HL-60 (cell line): Measurements from ENCODE around the gene STAT4.

Source experiments
- DNase-seq, 2 experiments: peaks; one replicate each; pipeline ENCODE4 v3.0.0-alpha.2; 2010 to 2020; ENCODE audit warnings: low read depth in 1 of 2, low spot score in 1 of 2
- H3K27ac ChIP-seq: fragments of 250-450 bp; sonication (Bioruptor Pico); replicated peaks from 2 replicates; pipeline ENCODE4 v1.5.1; 2020; ENCODE audit warnings: mild to moderate bottlenecking, moderate library complexity
- H3K27me3 ChIP-seq: fragments of 250-450 bp; sonication (Bioruptor Pico); 2 replicates; pipeline ENCODE4 v1.5.1; 2021; ENCODE audit warnings: mild to moderate bottlenecking, moderate library complexity; ENCODE audit not compliant: insufficient read depth, poor library complexity, severe bottlenecking
- H3K4me3 ChIP-seq: replicated peaks from 2 replicates; pipeline ENCODE4 v1.5.1; 2011; ENCODE audit warnings: mild to moderate bottlenecking, control low read depth, low read length; ENCODE audit not compliant: insufficient read depth
- GABPA ChIP-seq: IDR thresholded peaks from 2 replicates; pipeline ENCODE4 v1.6.1; 2012; ENCODE audit warnings: low read depth
- POLR2AphosphoS5 ChIP-seq: IDR thresholded peaks from 2 replicates; pipeline ENCODE4 v1.6.1; 2012; ENCODE audit warnings: low read depth
- SPI1 ChIP-seq: IDR thresholded peaks from 2 replicates; pipeline ENCODE4 v1.6.1; 2012; ENCODE audit warnings: low read depth, mild to moderate bottlenecking, borderline replicate concordance
- TF ChIP-seq, protein P1 (sequence below): IDR thresholded peaks from 2 replicates; pipeline ENCODE4 v1.6.1; 2012; ENCODE audit warnings: low read depth; ENCODE audit not compliant: insufficient replicate concordance
- TF ChIP-seq, protein P2 (sequence below): IDR thresholded peaks from one replicate; pipeline ENCODE4 v1.5.1; 2011; ENCODE audit warnings: low read length, control low read depth, inconsistent platforms; ENCODE audit not compliant: insufficient read depth

STAT4 gene

DNA sequence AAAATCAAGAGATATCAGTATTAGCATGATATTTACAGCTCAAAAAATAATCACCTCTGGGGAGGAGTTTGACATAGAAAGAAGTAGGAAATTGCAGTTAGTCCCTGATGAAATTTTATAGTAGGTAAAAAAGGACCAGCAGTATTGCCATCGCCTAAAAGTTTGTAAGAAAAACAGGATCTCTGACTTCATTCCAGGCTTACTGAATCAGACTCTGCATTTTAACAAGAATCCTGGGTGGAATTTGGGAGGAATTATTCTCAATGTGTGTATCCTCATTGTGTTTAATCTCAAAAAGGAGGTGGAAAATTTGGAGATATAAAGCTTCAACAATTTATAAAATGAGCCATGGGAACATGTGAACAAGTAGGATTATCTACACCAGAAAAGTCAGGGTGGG, 105.7 kb downstream of the STAT4 start:
- no peak overlapping the region for H3K27ac ChIP-seq

DNA sequence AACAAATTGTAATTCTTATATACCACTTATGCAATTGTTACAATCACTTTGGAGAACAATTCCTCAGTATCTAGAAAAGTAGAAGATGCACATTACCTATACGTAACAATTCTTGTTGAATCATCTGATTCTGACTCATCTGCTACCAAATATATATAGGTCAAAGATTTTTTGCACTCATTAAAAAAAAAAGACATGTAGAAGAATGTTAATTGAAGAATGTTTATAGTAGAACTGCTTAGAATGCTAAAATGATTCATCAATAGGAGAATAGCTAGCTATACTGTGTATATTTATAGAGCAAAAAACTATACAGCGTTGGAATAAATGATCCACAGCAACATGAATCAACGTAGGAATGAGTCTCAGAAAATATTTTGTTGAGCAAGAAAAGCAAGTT, 107.4 kb downstream of the STAT4 start:
- Histone ChIP-seq H3K27ac (no peak overlapping the region), H3K4me3 (no peak overlapping the region), H3K27me3 (no peaks in the 10 kb centered on the region)
- no peak for DNase-seq
- no peak for TF ChIP-seq POLR2AphosphoS5
- TF ChIP-seq, protein P1, sequence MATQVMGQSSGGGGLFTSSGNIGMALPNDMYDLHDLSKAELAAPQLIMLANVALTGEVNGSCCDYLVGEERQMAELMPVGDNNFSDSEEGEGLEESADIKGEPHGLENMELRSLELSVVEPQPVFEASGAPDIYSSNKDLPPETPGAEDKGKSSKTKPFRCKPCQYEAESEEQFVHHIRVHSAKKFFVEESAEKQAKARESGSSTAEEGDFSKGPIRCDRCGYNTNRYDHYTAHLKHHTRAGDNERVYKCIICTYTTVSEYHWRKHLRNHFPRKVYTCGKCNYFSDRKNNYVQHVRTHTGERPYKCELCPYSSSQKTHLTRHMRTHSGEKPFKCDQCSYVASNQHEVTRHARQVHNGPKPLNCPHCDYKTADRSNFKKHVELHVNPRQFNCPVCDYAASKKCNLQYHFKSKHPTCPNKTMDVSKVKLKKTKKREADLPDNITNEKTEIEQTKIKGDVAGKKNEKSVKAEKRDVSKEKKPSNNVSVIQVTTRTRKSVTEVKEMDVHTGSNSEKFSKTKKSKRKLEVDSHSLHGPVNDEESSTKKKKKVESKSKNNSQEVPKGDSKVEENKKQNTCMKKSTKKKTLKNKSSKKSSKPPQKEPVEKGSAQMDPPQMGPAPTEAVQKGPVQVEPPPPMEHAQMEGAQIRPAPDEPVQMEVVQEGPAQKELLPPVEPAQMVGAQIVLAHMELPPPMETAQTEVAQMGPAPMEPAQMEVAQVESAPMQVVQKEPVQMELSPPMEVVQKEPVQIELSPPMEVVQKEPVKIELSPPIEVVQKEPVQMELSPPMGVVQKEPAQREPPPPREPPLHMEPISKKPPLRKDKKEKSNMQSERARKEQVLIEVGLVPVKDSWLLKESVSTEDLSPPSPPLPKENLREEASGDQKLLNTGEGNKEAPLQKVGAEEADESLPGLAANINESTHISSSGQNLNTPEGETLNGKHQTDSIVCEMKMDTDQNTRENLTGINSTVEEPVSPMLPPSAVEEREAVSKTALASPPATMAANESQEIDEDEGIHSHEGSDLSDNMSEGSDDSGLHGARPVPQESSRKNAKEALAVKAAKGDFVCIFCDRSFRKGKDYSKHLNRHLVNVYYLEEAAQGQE: no peak

More for the DNA sequence above, 105.7 kb downstream of the STAT4 start:
- no peak for DNase-seq
- no peak overlapping the region for H3K4me3 ChIP-seq
- no peak for TF ChIP-seq GABPA
- TF ChIP-seq POLR2AphosphoS5: no peak
- TF ChIP-seq, protein P2, sequence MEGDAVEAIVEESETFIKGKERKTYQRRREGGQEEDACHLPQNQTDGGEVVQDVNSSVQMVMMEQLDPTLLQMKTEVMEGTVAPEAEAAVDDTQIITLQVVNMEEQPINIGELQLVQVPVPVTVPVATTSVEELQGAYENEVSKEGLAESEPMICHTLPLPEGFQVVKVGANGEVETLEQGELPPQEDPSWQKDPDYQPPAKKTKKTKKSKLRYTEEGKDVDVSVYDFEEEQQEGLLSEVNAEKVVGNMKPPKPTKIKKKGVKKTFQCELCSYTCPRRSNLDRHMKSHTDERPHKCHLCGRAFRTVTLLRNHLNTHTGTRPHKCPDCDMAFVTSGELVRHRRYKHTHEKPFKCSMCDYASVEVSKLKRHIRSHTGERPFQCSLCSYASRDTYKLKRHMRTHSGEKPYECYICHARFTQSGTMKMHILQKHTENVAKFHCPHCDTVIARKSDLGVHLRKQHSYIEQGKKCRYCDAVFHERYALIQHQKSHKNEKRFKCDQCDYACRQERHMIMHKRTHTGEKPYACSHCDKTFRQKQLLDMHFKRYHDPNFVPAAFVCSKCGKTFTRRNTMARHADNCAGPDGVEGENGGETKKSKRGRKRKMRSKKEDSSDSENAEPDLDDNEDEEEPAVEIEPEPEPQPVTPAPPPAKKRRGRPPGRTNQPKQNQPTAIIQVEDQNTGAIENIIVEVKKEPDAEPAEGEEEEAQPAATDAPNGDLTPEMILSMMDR: no peak
- TF ChIP-seq SPI1: no peak
- TF ChIP-seq, protein P1: no peak
- H3K27me3 ChIP-seq: no peaks in the 10 kb centered on the region

DNA sequence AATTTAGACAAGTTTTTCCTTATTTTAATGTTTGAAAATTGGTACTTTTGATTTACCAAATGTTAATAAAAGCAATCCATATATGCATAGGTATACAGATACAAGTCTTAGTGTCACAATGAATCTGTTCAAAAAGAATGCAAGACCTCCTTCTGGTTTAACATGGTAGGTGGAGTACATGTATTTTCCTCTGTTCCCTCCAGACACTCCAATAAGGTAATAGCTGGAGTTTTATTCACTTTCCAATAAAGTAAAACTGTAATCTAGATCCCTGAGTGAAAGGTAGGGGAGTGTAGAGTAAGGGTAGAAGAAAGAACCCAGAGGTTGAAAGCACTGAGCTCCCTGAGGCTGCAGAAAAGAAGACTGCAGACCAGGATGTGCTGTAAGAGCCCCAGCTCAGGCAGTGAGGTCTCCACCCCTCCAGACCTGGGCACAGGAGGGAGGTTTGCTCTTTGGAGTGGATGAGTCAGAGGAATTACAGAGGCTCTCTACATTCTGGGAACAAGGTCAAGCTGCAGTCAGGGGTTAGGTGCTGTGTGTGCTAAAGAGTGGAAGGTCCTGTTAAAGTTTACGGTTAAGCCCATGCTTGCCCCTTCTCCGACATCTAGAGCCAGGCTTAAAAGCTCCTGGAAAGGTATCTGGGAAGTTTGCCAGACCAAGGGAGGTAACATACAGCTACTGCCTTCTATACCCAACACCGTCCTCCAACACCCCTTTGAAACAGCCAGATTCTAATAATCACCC, 109.2 kb downstream of the STAT4 start:
- TF ChIP-seq POLR2AphosphoS5 (no peak), SPI1 (no peak), GABPA (no peak)
- TF ChIP-seq, protein P2: no peak
- TF ChIP-seq, protein P1: no peak
- no peak overlapping the region for H3K27ac ChIP-seq
- H3K27me3 ChIP-seq: no peaks in the 10 kb centered on the region
- no peak for DNase-seq
- no peak overlapping the region for H3K4me3 ChIP-seq
